Mucosa of stomach (tissue), 1 donor: ENCODE data around the gene MASP1.

ENCODE experiments used
- H3K27me3 ChIP-seq: one replicate; pipeline ENCODE4 v1.7.0; 2013; ENCODE audit warnings: mild to moderate bottlenecking, low read length; ENCODE audit not compliant: control insufficient read depth, insufficient read depth
- H3K36me3 ChIP-seq: one replicate; pipeline ENCODE4 v1.7.0; 2013; ENCODE audit warnings: low read length; ENCODE audit not compliant: control insufficient read depth, insufficient read depth
- H3K4me1 ChIP-seq: one replicate; pipeline ENCODE4 v1.7.0; 2013; ENCODE audit warnings: mild to moderate bottlenecking, low read length; ENCODE audit not compliant: control insufficient read depth, insufficient read depth
- H3K4me3 ChIP-seq: one replicate; pipeline ENCODE4 v1.7.0; 2013; ENCODE audit warnings: low read length
- H3K9ac ChIP-seq: one replicate; pipeline ENCODE4 v1.7.0; 2013; ENCODE audit warnings: mild to moderate bottlenecking, low read length, moderate library complexity
- H3K9me3 ChIP-seq: one replicate; pipeline ENCODE4 v1.7.0; 2013; ENCODE audit warnings: mild to moderate bottlenecking, low read length, moderate library complexity; ENCODE audit not compliant: control insufficient read depth
- donor health status: Pancreatic carcinoma.

The MASP1 gene

DNA sequence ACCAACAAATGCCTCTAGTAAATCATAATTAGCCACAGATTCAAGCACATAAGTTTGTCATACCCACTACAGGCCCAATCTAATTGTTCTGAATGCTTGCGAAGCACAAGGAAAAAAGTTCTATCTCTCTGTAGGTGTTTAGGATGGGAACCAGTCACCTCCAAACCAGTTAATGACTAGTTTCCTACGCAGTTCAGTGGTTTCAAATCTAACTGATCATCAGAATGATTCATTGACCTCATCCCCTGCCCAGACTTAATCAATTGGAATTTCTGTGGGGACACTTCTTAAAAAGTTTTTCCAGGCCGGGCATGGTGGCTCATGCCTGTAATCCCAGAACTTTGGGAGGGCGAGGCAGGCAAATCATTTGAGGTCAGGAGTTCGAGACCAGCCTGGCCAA lies 24.3 kb upstream of the MASP1 start:
- Histone ChIP-seq H3K4me3 (no peak overlapping the region), H3K36me3 (no peaks in the 10 kb centered on the region), H3K4me1 (peaks cover 5% of the 10 kb centered on the region), H3K9ac (no peak overlapping the region), H3K9me3 (no peaks in the 10 kb centered on the region), H3K27me3 (peaks cover 24% of the 10 kb centered on the region)

DNA sequence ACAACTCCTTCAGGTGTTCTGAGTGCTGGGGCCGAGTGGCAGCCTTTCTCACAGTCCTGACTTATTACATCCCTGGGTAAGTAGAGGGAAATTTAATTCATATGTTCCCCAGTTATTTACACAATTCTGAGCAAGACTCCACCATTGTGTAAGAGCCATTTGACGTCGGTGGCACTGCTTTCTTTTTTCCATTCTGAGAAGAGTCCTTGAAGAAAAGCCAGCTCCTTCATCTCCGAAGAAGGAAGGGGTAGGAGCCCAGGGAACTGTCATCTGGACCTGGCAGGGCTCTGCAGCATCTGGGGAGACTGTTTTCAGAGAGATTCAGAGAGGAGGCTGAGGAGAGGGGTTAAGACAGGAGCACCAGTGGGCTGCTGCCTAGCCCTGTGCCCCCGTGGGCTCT lies 22.6 kb upstream of the MASP1 start:
- no peaks in the 10 kb centered on the region for H3K36me3 ChIP-seq
- H3K4me1 ChIP-seq, result no peaks in the 10 kb centered on the region
- H3K4me3 ChIP-seq, result no peak overlapping the region
- no peak overlapping the region for H3K9ac ChIP-seq
- H3K9me3 ChIP-seq, result no peaks in the 10 kb centered on the region
- peaks cover 13% of the 10 kb centered on the region for H3K27me3 ChIP-seq

- Histone ChIP-seq H3K9me3 (no peaks in the 10 kb centered on the region), H3K27me3 (peaks cover 13% of the 10 kb centered on the region), H3K36me3 (no peaks in the 10 kb centered on the region), H3K4me1 (no peaks in the 10 kb centered on the region), H3K4me3 (no peak overlapping the region), H3K9ac (no peak overlapping the region)
Measured at GRCh38 chr3:187310954-187311470, 19.5 kb upstream of the MASP1 start.

DNA sequence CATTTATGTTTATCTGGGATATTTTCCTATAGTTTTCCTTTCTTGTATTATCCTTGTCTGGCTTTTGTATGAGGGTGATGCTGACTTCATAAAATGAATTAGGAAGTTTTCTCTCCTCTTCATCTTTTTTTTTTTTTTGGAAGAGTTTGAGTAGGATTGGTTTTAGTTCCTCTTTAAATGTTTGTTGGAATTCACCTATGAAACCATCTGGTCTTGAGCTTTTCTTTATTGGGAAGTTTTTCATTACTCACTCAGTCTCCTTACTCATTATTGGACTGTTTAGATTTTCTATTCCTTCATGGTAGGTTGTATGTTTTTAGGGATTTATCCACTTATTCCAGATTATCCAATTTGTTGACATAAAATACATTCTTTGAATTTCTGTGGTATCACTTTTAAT lies 18.7 kb upstream of the MASP1 start:
- Histone ChIP-seq H3K9ac (no peak overlapping the region), H3K36me3 (no peaks in the 10 kb centered on the region), H3K4me3 (no peak overlapping the region), H3K9me3 (no peaks in the 10 kb centered on the region), H3K4me1 (no peaks in the 10 kb centered on the region), H3K27me3 (peaks cover 13% of the 10 kb centered on the region)

- no peaks in the 10 kb centered on the region for H3K27me3 ChIP-seq
- no peak overlapping the region for H3K4me3 ChIP-seq
- H3K9me3 ChIP-seq, result no peaks in the 10 kb centered on the region
- no peaks in the 10 kb centered on the region for H3K4me1 ChIP-seq
- H3K9ac ChIP-seq, result no peak overlapping the region
- no peaks in the 10 kb centered on the region for H3K36me3 ChIP-seq
Measured at GRCh38 chr3:187305881-187306280, 14.3 kb upstream of the MASP1 start.

GRCh38 chr3:187299611-187300010 lies 8.1 kb upstream of the MASP1 start:
- no peak overlapping the region for H3K4me3 ChIP-seq
- H3K4me1 ChIP-seq, result no peaks in the 10 kb centered on the region
- H3K27me3 ChIP-seq, result no peaks in the 10 kb centered on the region
- H3K9ac ChIP-seq, result no peak overlapping the region
- H3K36me3 ChIP-seq, result no peaks in the 10 kb centered on the region
- no peaks in the 10 kb centered on the region for H3K9me3 ChIP-seq

- Histone ChIP-seq H3K4me1 (peaks cover 1% of the 10 kb centered on the region), H3K9ac (no peak overlapping the region), H3K4me3 (no peak overlapping the region), H3K9me3 (no peaks in the 10 kb centered on the region), H3K27me3 (peaks cover 4% of the 10 kb centered on the region), H3K36me3 (no peaks in the 10 kb centered on the region)
Measured at GRCh38 chr3:187296911-187297310, 5.4 kb upstream of the MASP1 start.

- Histone ChIP-seq H3K4me1 (peaks cover 10% of the 10 kb centered on the region), H3K9ac (no peak overlapping the region), H3K4me3 (no peak overlapping the region), H3K36me3 (no peaks in the 10 kb centered on the region), H3K27me3 (peaks cover 4% of the 10 kb centered on the region), H3K9me3 (no peaks in the 10 kb centered on the region)
Measured at GRCh38 chr3:187296058-187296457, 4.5 kb upstream of the MASP1 start.

DNA sequence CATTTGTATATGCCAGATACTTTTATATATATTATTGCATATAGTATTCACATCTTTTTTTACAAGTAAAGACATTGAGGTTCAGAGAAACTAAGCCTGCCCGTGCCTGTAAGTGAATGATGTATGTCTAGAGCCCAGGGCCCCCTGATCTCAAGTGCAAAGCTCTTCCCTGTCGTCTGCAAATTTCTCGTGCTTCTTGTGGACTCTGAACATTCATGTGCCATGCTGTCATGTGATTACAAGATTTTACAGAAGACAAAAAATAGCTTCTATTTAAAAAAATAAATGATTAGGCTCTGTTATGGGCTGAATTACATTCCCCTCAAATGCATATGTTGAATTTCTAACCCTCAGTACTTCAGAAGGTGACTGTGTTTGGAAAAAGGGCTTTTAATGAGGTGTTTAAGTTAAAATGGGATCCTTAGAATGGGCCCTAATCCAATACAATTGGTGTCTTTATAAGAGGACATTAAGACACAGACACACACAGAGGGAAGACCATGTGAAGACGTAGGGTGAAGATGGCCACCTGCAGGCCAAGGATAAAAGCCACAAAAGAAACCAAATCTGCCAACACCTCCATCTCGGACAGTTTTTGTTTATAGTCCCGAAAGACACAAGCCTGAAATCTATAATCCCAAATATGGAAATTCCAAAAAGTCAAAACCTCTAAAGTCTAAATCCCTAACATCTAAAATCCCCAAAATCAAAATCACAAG lies 3.9 kb upstream of the MASP1 start:
- no peak overlapping the region for H3K9ac ChIP-seq
- H3K27me3 ChIP-seq, result peaks cover 4% of the 10 kb centered on the region
- no peaks in the 10 kb centered on the region for H3K36me3 ChIP-seq
- no peak overlapping the region for H3K4me3 ChIP-seq
- H3K9me3 ChIP-seq, result no peaks in the 10 kb centered on the region
- H3K4me1 ChIP-seq, result peaks cover 10% of the 10 kb centered on the region

- Histone ChIP-seq H3K4me3 (no peak overlapping the region), H3K36me3 (no peaks in the 10 kb centered on the region), H3K9me3 (no peaks in the 10 kb centered on the region), H3K4me1 (peaks cover 10% of the 10 kb centered on the region), H3K9ac (no peak overlapping the region), H3K27me3 (peaks cover 4% of the 10 kb centered on the region)
Measured at GRCh38 chr3:187293516-187294430, 2.2 kb upstream of the MASP1 start.

- Histone ChIP-seq H3K4me1 (peaks cover 10% of the 10 kb centered on the region), H3K9ac (no peak overlapping the region), H3K27me3 (peaks cover 4% of the 10 kb centered on the region), H3K36me3 (no peaks in the 10 kb centered on the region), H3K4me3 (no peak overlapping the region), H3K9me3 (no peaks in the 10 kb centered on the region)
Measured at GRCh38 chr3:187292631-187293515, 1.3 kb upstream of the MASP1 start.
